HG03108 (cell line): Measurements from ENCODE around the gene WWOX.

Experiments
- ATAC-seq: cut with Tn5 transposase; IDR thresholded peaks from one replicate; pipeline ENCODE4 v1.9.1; 2021; ENCODE audit warnings: moderate library complexity; ENCODE audit not compliant: unreplicated experiment

The WWOX gene

DNA sequence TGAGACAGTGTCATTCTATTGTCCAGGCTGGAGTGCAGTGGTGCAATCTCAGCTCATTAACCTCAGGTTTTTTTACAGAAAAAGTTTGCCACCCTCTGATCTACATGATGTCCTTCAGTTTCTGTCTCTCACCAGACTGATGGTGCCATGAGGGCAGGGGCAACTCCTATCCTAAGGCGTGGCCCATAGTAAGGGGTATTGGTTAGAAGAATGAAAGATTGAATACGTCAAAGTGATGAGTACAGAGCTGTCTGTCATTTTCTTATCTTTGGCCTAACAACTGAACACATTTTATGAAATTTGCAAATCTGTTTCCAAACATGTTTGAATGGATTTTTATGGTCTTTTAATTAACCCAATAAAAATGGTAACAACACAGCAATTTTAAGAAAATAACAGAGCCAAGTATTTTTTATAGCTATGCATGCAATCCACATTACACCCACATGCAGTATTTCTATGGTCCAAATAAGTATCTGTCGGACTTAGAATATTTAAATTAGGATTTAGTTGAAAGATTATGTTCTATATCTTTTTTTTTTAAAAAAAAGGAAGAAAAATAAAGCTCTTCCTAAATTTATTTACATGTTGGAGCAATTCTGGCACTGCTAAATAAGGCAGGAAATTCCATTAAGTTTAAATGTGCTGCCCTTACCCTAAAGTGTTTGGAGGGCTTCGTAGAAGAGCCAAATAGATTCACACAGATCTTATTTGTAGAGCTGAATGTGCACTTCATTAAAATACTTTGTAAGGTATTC is 192.8 kb downstream of the WWOX start:
- no peak for ATAC-seq

DNA sequence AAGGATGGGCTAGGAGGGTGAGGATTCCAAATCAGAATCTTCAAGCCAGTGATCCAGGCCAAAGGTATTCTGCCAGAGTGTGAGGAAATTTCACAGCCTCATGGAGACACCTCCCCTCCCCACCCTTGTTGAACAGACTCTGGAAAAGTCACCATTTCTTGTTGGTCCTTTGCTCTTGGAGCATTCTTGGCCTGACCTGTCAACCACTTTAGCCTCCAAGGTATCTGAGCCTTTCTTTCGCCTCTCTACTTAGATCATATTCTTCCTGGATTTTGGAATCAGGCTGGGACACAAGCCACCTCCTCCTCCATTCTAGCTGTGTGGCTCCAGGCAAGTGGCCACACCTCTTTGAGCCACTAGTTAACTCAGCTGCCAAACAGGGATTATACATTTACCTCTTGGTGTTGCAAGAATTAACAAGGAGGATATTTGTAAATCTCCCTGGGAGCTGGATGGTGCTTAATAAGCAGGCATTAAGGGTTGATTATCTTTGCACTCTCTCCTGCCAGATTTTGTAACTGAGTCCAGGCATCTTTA is 193.5 kb downstream of the WWOX start:
- ATAC-seq = no peak

DNA sequence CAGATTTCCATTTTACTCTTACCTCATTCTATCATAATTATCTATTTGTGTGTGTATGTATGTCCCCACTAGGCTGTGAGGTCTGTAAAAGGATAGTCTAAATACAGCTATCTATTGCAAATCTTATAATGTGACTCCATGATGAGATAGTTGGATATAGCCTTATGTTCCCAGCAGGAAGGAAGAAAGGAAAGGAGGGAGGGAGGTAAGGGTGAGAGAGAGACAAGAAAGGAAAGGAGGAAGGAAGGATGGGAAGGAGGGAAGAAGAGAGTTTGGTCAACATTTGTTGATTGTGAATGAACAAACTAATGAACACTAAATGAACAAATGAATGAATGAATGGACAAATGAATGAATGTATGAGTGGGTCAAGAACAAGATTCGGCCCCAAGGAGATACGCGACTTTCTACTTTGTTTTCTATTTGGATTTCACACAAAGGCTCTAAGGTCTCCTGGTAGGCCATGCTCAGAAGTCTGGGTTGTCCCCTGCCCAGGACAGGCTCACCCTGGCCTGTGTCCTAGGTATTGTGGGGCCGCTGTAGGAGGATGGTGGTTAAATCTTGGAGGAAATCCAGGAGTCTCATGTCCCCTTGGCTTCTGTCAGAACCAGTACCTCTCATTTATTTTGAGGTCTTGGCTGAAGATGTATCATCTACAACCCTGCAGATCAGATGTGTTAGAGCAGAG is 195.2 kb downstream of the WWOX start:
- no peak for ATAC-seq

DNA sequence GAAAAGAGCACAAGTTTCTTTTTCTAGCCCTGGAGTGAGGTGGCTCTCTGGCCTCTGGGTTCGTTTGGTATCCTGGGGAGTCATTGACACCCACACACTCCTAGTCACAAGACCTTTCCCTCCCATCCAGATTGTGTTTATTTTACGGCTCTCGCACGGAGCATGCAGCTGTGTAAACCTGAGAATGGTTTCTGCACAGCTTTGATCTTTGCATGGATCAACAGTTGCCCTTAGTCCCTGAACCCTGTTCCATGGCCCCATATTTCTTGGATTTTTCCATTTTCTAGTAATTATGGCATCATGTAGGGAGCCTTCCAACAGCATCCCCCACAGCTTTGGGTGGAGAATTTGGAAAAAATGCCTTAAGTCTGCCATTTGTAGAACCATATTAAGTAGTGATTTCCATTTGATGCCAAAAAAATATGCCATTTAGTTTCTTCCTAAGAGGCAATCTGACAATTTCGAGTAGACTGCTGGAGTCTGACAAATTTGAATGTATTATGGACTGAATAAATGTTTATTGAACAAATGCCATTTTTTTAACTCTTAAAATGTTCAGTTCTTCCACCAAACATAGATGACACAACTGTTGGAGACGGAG is 197.7 kb downstream of the WWOX start:
- no peak for ATAC-seq

DNA sequence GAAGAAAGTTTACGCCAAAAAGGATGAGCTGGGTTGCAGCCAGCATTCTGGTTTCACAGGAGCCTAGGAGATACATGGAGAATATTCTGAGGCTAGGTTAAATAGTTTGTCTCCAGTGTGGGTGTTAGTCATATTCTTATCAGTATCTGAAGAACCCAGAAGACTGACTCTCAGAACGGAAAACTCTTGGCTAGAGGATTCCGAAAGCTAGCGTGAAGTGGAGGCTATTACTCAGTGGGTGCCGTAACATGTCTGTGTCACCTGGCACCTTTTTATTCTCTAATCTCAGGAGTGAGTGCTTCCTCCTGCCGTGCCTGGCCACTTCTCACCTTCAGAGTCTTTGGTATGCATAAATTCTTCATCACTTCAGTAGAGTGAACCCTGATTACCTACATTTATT is 199.5 kb downstream of the WWOX start:
- no peak for ATAC-seq

DNA sequence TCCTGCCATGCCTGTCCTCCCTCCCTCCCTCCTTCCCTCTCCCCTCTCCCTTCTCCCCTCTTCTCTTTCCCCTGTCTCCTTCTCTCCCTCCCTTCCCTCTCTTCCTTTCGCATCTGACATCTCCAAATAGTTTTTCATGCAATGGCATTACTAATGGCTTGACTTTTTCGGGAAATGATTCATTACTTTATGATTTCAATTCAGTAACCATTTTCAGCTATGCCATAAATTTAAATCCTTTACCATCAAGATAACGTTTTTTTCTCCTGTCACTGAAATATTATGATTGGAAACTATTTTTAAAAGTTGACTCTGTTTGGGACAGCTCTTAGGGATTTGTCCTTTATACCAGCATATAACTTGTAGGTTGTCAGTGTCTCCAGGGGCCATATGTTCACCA is 201.0 kb downstream of the WWOX start:
- ATAC-seq = no peak

DNA sequence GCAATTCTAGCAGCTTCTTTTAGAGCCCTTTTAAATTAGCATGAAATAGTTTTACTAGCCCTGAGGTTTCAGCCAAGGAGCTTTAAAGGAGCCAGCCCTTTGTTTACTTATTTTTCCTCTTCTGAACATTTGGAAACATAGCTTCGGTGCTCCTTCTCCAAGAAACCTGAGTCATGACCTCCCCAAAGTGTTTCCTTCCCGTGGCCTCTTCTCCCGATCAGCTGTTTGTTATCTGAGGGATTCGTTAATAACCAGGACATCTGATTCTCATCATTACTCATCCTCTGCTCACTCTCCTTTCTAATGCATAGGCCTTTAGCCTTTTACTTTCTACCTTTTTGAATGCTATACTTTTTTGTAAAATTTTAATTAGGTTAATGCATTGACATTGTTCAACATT is 204.5 kb downstream of the WWOX start:
- no peak for ATAC-seq

DNA sequence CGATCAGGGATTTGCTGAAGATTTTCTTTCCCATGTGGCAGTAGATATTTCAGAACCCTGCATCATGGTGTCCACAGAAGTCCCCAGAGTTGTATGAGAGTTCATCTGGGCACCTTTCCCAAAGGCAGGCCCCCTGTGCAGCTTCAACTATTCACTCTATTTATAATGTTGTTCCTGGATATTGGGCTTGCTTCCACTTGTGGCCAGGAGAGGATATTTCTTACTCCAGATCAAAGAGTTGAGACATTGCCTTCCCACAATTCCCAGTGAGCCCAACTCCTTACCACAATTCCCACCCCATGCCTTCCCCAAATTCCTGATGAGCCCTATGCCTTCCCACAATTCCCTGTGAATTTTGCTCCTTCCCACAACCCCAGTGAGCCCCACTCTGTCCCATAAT is 206.9 kb downstream of the WWOX start:
- no peak for ATAC-seq

DNA sequence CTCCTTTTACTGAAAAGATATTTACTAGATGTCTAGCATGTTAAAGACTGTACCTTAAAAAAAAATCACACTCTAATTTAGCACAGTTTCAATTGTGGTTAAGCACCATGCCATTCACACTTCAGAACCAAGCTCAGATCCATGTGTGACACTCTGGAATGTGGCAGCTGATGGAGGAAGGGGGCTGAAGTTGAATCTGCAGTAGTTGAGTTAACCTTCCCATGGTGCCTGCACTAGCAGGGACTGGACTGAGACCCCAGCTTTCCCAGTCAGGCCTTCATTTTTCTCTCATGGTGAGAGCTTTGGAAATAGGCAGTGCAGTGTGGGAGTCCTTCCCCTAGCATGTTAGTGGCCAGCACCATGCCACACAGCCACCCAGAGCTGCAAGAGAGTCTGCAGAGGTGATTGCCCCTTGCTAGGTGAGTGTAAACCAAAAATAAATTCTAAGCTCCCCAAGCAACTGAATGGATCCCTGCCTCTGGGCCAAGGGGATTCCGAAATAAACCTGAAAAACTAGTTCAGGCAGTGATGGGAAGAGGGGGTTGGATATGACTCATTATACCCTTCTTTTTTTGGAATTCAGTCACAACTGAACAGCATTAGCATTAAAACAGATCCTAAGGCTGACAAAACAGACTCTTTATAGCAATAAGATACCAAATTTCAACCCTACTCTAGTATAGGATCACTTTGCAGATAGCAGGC is 208.5 kb downstream of the WWOX start:
- no peak for ATAC-seq

DNA sequence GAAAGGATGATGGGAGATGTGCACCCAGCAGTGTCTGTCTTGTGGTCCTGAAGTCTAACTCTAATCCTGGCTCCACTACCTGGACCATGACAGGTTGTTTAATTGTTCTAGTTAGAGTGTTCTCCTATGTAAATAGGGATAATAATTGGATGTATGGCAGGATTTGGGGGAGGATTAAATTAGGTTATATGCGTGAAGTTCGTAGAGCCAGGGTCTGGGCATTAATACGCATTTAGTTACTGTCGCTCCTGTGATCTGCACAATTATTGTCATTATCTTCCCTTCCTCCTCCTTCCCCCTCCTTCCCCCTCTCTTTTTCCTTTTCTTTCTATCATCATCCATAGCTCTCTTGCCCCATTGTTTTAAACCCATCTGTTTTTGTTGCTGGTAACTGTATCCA is 210.3 kb downstream of the WWOX start:
- no peak for ATAC-seq

DNA sequence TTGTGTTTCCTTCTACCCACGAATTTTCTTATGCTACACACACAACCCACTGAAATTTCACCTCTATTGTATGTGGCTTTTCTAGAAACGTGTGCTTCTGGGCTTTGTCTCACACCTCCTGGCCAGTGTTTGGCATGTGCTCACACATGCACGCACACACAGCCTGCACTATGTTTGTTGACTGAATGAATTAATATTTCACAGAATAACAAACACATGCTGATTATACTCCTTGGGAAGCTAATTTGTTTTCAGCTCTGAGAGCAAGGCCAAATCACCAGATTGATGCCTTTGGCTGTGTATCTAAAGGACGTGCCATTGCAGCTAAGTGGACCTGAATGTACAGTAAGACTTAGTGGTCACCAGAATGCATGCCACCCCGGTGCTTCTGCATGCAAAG is 210.7 kb downstream of the WWOX start:
- ATAC-seq = no peak

DNA sequence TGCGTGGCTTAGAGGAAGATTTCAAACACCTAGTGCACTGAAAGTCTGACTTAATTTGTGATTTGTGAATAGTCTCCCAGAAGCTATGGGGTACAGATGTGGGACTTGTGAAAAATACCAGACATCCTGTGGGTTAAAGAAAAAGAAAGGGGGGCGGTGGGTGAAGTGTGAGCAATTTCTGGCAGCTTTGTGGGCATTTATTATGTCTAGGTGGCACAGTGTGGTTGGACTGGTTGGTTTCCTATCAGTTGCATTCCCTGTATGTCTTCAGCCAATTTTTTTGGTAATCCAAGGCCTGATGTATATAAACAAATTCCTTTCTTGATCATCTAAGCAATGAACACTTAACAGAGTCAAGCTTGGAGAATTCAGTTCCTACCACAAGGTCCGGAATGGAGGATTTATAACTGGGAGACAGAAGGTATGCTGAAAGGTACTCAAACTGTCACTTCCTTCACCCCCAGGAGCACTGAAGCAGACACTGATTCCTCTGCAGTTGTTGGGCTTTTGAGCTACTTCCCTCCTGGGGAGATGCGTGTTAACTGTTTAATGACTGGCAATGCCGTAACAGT is 211.6 kb downstream of the WWOX start:
- ATAC-seq = no peak

DNA sequence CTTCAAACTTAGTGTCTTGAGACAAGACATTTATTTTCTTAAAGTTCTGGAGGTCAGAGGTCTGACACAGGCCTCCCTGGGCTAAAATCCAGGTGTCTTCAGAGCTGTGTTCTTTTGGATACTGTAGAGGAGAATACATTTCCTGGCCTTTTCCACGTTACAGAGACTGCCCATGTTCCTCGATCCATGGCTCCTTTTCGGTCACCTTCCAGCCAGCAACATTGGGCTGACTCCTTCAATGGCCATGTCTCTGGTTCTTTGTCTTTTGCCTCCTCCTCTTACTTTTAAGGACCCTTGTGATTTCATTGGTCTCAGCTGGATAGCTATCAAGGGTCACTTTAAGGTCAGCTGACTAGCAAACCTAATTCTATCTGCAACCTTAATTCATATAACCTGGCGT is 212.4 kb downstream of the WWOX start:
- no peak for ATAC-seq

DNA sequence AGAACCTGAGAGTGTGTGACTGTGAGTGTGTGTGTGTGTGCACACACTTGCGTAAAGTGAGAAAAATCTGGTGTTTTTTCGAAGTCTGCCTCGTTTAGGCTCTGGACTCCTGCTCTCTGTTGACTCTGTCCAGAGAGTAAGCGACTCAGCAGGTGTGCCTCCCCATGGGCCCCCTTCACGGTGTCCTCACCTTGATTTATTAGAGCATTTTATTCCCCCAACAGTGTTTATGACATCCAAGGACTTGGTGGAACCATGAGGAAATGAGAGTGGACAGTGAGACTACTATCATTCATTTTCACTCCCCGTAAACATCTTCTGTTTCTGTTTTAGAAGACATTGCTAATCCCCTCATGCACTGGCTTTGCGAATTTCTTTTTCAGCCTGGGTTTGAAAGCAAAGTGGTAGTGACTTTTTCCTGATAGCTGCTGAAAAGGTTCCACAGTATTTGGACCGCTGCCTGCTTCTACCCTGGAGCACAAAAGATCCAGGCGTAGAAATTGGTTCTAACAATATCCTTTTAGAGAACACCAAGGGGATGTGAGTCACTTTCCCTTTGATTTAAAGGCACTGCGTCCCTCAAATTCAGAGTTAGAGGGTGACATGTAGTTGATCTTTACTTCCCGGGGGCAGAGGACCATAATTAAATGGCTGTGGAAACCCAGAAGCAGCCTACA is 218.2 kb downstream of the WWOX start:
- ATAC-seq = no peak

DNA sequence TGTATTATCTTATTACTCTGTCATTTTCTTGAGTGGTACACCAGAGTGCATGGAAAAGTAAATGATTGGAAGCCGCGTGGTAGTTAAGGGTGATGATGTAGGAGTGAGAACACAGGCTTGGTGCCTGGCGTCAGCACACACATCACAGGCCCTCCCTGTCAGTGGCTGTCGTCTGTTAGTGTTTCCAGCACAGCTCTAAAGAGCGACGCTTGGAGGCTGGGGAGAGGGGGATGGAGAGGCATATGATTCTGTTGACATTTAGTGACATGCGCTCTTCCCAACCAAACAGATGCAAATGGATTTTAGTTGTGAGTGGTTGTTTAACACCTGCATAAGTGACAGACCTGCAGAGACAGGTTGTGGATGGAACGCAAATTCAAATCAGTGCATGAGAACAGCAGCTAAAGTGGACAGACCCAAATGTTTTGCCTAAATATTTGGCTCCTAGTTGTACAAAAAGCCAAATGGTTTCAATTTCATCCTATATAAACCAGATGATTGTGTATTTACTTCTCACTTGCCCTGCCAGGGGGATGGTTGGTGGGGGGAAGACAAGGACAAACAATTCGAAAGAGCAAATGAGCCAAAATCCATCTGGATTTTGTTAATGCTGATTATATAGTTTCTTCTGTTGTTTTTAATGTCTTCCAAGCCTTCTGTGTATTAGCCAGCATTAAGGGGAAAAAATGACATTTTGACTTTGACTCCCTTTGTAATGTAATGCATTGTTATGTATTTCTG is 222.3 kb downstream of the WWOX start:
- ATAC-seq = no peak

DNA sequence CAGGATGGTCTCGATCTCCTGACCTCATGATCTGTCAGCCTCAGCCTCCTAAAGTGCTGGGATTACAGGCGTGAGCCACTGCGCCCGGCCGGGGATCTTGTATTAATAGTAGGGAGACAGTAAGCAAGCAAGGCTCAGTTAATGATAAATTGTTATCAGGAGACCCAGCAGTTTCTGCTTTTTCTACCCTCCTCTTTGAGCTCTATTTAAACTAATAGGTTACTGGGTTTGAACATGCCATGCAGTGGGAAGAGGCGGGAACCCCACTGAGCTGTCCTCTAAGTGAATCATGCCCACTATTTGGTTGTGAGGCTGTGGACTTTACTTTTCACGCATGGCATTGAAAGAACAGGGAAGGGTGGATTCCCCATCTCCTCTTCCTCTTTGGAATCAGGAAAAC is 223.9 kb downstream of the WWOX start:
- ATAC-seq = no peak

DNA sequence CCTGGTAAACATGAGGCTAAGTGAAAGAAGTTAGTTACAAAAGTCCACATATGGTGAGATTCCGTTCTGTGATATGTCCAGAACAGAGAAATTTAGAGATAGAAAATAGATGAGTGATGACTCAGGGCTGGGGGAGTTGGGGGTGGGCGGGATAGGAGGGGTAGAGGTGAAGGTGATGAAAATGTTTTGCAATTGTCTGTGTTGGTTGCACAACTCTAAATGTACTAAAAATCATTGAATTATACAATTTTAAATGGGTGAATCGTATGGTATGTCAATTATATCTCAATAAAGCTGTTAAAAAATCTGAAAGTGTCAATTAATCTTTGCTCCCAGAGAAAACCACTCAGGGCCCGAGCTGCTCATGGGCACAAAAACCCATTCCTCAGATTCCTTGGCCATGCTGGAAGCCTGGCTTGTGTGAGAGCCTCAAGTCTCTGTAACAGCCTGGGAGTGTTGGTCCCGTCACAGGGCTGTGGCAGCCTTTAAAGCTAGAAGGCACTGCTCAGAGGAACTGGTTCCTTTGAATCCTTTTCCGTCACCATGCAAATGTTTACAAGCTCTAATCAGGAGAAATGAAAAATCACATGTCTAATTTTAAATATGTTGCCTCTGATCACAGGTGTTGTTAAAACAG is 225.3 kb downstream of the WWOX start:
- ATAC-seq = no peak

DNA sequence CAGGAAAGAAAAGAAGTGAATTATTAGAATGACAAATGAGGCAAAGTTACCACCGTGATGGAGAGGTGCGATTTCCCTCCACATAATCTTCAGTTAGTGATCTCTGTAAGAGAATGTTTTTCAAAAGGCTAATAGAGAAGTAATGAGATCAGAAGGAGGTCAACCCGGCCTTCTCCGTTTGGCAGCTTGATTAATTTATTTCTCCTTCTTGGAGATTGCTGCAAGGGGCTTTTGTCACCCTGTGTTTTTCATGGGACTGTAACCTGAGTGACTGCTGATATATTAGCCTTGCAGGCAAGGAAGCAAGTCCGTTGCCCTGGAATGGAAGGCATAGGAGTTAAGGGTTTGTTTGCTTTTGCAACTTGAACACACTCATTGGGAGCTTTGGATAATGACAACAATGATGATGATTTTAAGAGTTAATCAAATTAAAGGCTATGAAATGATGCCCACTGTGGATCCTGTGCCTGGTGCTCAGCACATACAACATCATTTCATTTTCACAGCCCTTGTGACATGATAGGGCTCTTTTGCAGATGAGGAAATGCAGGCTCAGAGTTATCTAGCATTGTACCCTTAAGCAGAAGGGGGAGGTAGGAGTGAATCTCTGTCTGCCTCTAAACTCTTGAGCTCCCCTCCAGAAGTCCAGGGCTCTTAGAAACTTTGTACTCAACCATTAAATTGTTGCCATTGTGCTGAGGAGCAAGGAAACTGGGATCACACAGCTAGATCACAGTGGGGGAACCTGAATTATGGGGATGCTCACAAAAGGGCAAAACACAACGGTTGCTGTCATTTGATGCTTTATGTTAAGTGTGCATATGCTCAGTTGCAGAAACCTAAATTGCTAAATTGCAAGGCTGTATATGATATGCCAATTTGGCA is 226.3 kb downstream of the WWOX start:
- no peak for ATAC-seq
